ENCODE data around the gene THUMPD3. TPM values are rescaled to one million over a fixed set of nuclear protein-coding genes. Genes with fewer than 3 reads are reported as not detected.

The THUMPD3 gene
- total and polyA plus RNA-seq, 9 of the 15 experiments (the other 6 are each of a cell fraction or from before 2014, with no cell fraction given) = 58.3 to 132 (median 113) TPM

- POLR2A ChIA-PET = interaction anchor here (0.7 to 4.5 kb wide), 21 partner anchors 9 to 370 kb away, joined by 3 to 104 read pairs (median 4); partner anchors contain the start of genes BRPF1 and SETD5
- ATAC-seq = peak; percentile 42
- in situ Hi-C loops (cut with MboI) = loop anchor here (5.0 kb wide), 1 partner anchor 65 kb away; no protein-coding TSS in a partner anchor
- H3K9me1 ChIP-seq (ENCODE audit: control insufficient read depth, insufficient read depth, low read length) = no peaks in the 10 kb centered on the region
- peak; percentile 83 for FAIRE-seq
- H3K27me3 ChIP-seq (ENCODE audit: control insufficient read depth in 2 of 2, insufficient read depth in 2 of 2, low read length in 2 of 2) = no peaks in the 10 kb centered on the region
- TSS peak; percentile 79 for BruUV-seq (replicated peaks)
- H3K27ac ChIP-seq (ENCODE audit: extremely low read depth, low read depth, low read length) = peak overlapping the region; percentile 94
- intact Hi-C loops (cut with micrococcal nuclease) = loop anchor here (2.0 kb wide), 1 partner anchor 35 kb away; the partner anchor contains the start of gene SETD5
- H3K9me3 ChIP-seq (replicated peaks; ENCODE audit: control insufficient read depth, insufficient read depth, low read depth, low read length) = no peaks in the 10 kb centered on the region
- H3K4me2 ChIP-seq (ENCODE audit: insufficient read depth, low read length) = peak overlapping the region; percentile 95
- H2AFZ ChIP-seq (ENCODE audit: low read depth, low read length) = peak overlapping the region; percentile 51
- H3K4me3 ChIP-seq = peak overlapping the region; percentile 63
- WGBS (ENCODE audit: insufficient coverage, low coverage, missing lambda C conversion rate) = 6% methylated on average over 5 of the region's 5 CpGs
- peak overlapping the region; percentile 97 to 98 for H3K9ac ChIP-seq (ENCODE audit: insufficient read depth in 1 of 2, low read depth in 2 of 2, low read length in 2 of 2)
- peaks cover 4 to 13% of the 10 kb centered on the region in 2 experiments; a peak in 4 of 5 replicates for H3K4me1 ChIP-seq (replicated peaks in 1 of 2; ENCODE audit: control insufficient read depth in 2 of 2, insufficient read depth in 2 of 2, low read length in 2 of 2)
- no peaks in the 10 kb centered on the region for H4K20me1 ChIP-seq (replicated peaks; ENCODE audit: control insufficient read depth, insufficient read depth, low read length)
- CTCF ChIA-PET (ENCODE audit: low intra/inter-chr PET ratio) = interaction anchor here (1.1 kb wide), 1 partner anchor 9 kb away, joined by 3 read pairs; no protein-coding TSS in a partner anchor
- H3K79me2 ChIP-seq (ENCODE audit: control insufficient read depth, insufficient read depth, low read length) = peaks cover 55% of the 10 kb centered on the region
- H3K36me3 ChIP-seq (ENCODE audit: control insufficient read depth, insufficient read depth, low read length) = peaks cover 25% of the 10 kb centered on the region
- DNase-seq (ENCODE audit: extremely low read depth in 1 of 4, low spot score in 3 of 4) = peak; percentile 36 to 79 (median 52)
- TF ChIP-seq CREB1 (IDR thresholded peaks at IDR 0.05) = no peak
- no peak for TF ChIP-seq CREB1 (CRISPR knock-in tag; IDR thresholded peaks at IDR 0.05)
- 0 out of 2 replicates have a peak, but pooled peaks have one; percentile 15 for TF ChIP-seq EP300 (IDR thresholded peaks at IDR 0.05; ENCODE audit: low read length)
- no peak for TF ChIP-seq NR2F6 (CRISPR knock-in tag; IDR thresholded peaks at IDR 0.05)
- TF ChIP-seq, protein P1, sequence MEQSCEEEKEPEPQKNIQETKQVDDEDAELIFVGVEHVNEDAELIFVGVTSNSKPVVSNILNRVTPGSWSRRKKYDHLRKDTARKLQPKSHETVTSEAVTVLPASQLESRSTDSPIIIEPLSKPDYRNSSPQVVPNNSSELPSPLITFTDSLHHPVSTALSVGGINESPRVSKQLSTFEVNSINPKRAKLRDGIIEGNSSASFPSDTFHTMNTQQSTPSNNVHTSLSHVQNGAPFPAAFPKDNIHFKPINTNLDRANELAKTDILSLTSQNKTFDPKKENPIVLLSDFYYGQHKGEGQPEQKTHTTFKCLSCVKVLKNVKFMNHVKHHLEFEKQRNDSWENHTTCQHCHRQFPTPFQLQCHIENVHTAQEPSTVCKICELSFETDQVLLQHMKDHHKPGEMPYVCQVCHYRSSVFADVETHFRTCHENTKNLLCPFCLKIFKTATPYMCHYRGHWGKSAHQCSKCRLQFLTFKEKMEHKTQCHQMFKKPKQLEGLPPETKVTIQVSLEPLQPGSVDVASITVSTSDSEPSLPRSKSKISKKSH (CRISPR knock-in tag; IDR thresholded peaks at IDR 0.05) = no peak
- TF ChIP-seq HBP1 (CRISPR knock-in tag; IDR thresholded peaks at IDR 0.05) = 0 out of 2 replicates have a peak, but pooled peaks have one; percentile 48
- TF ChIP-seq NUFIP1 (IDR thresholded peaks at IDR 0.05; ENCODE audit: partially characterized antibody) = no peak
- no peak for TF ChIP-seq SETDB1 (IDR thresholded peaks at IDR 0.05; ENCODE audit: low read length)
- no peak for TF ChIP-seq ARID3B (CRISPR knock-in tag; IDR thresholded peaks at IDR 0.05; ENCODE audit: borderline replicate concordance)
- TF ChIP-seq DPF2 (IDR thresholded peaks at IDR 0.05) = peak; percentile 58
- TF ChIP-seq ZNF3 (CRISPR knock-in tag; IDR thresholded peaks at IDR 0.05) = no peak
- no peak for TF ChIP-seq NCOA1 (IDR thresholded peaks at IDR 0.05; ENCODE audit: low read depth)
Observed at GRCh38 chr3:9361691-9362388, 1.0 kb upstream of the THUMPD3 start.
